B cell (primary cell): Measurements from ENCODE around the gene VPS8. TPM values are rescaled to one million over a fixed set of nuclear protein-coding genes. Genes with fewer than 3 reads are reported as not detected.

Experiments used
- ATAC-seq: fragments of 200-7000 bp; cut with Tn5 transposase; one replicate; pipeline ENCODE4 v1.10.0; 2021; ENCODE audit warnings: low read depth, mild to moderate bottlenecking, moderate number of reproducible peaks, moderate library complexity
- CTCF ChIA-PET: fragments of 350-600 bp; sonication (Branson Sonifier 250); formaldehyde crosslinking; loops from one replicate; lab custom pipeline; 2021; ENCODE audit warnings: antibody characterized with exemption, inconsistent platforms; lab: Charles Lee
- POLR2A ChIA-PET: fragments of 350-600 bp; sonication (Branson Sonifier 250); formaldehyde crosslinking; loops from one replicate; lab custom pipeline; 2021; ENCODE audit warnings: antibody characterized with exemption; lab: Charles Lee
- DNase-seq: peaks from one replicate; pipeline ENCODE4 v3.0.0; 2013
- H2AFZ ChIP-seq: 2 replicates; pipeline ENCODE4 v1.6.1; 2012; ENCODE audit warnings: mild to moderate bottlenecking, low read depth, low read length; ENCODE audit not compliant: insufficient read depth, poor library complexity, severe bottlenecking
- H3K27ac ChIP-seq, 2 donors: 1 replicate in 1 of 2; 2 replicates in 1 of 2; pipeline ENCODE4 v1.5.1; 2012 to 2013; ENCODE audit warnings: low read length in 2 of 2, mild to moderate bottlenecking in 2 of 2, moderate library complexity in 1 of 2
- H3K27me3 ChIP-seq, 4 experiments: fragments of 200-600 bp in 1 of 4; sonication (generic) in 1 of 4; replicated peaks in 1 of 4; 1 replicate in 2 of 4; 2 replicates in 2 of 4; pipeline versions ENCODE4 v1.6.1 to v1.7.0; 2013 to 2016; ENCODE audit warnings: low read length in 3 of 4, mild to moderate bottlenecking in 2 of 4, mixed read lengths in 1 of 4, moderate library complexity in 1 of 4; ENCODE audit not compliant: insufficient read depth in 4 of 4, control insufficient read depth in 3 of 4; ENCODE audit errors: control extremely low read depth in 1 of 4
- H3K36me3 ChIP-seq, 2 experiments: replicated peaks in 1 of 2; 1 replicate in 1 of 2; 2 replicates in 1 of 2; pipeline versions ENCODE4 v1.6.1 to v1.7.1; 2013; ENCODE audit warnings: low read length in 1 of 2; ENCODE audit not compliant: insufficient read depth in 2 of 2, control insufficient read depth in 1 of 2; ENCODE audit errors: control extremely low read depth in 1 of 2, extremely low read depth in 1 of 2
- H3K4me1 ChIP-seq, 2 donors: fragments of 200-600 bp in 1 of 2; sonication (generic) in 1 of 2; 1 replicate in 1 of 2; 2 replicates in 1 of 2; pipeline versions ENCODE4 v1.5.1 to v1.6.1; 2013 to 2017; ENCODE audit warnings: low read length in 2 of 2; ENCODE audit not compliant: control insufficient read depth in 2 of 2, insufficient read depth in 2 of 2
- H3K4me2 ChIP-seq: replicated peaks from 2 replicates; pipeline ENCODE3; 2012; ENCODE audit warnings: mild to moderate bottlenecking, low read depth, low read length; ENCODE audit not compliant: poor library complexity, severe bottlenecking
- H3K4me3 ChIP-seq, 5 experiments: fragments of 200-600 bp in 1 of 5; sonication (generic) in 1 of 5; 1 replicate in 3 of 5; 2 replicates in 2 of 5; pipeline versions ENCODE4 v1.5.1 to v1.7.0; 2011 to 2016; ENCODE audit warnings: low read length in 4 of 5, mild to moderate bottlenecking in 4 of 5, low read depth in 2 of 5, control low read depth in 1 of 5, moderate library complexity in 1 of 5; ENCODE audit not compliant: insufficient read depth in 1 of 5; ENCODE audit errors: control extremely low read depth in 1 of 5, extremely low read depth in 1 of 5
- H3K79me2 ChIP-seq: fragments of 200-600 bp; sonication (generic); one replicate; pipeline ENCODE4 v1.6.0; 2016; ENCODE audit warnings: low read length; ENCODE audit not compliant: control insufficient read depth, insufficient read depth
- H3K9ac ChIP-seq: fragments of 200-600 bp; sonication (generic); 2 replicates; pipeline ENCODE4 v1.6.1; 2017; ENCODE audit warnings: mild to moderate bottlenecking, low read length, moderate library complexity
- H3K9me3 ChIP-seq, 3 donors: one replicate each; pipeline versions ENCODE4 v1.6.1 to v1.7.1; 2013; ENCODE audit warnings: low read length in 2 of 3; ENCODE audit not compliant: control insufficient read depth in 2 of 3, insufficient read depth in 1 of 3; ENCODE audit errors: control extremely low read depth in 1 of 3
- H4K20me1 ChIP-seq: 2 replicates; pipeline ENCODE4 v1.6.0; 2012; ENCODE audit warnings: mild to moderate bottlenecking, low read length; ENCODE audit not compliant: insufficient read depth, control insufficient read depth, poor library complexity, severe bottlenecking
- H3K27ac Mint-ChIP-seq: one replicate; pipeline ENCODE4 v1.8.0; 2021; ENCODE audit warnings: mixed read lengths
- H3K27me3 Mint-ChIP-seq: one replicate; pipeline ENCODE4 v1.8.0; 2021; ENCODE audit warnings: mixed read lengths
- H3K4me1 Mint-ChIP-seq: one replicate; pipeline ENCODE4 v1.8.0; 2021; ENCODE audit warnings: mixed read lengths
- H3K4me3 Mint-ChIP-seq: one replicate; pipeline ENCODE4 v1.8.0; 2021; ENCODE audit warnings: mixed read lengths
- H3K9me3 Mint-ChIP-seq: one replicate; pipeline ENCODE4 v1.8.0; 2022; ENCODE audit warnings: mixed read lengths; ENCODE audit not compliant: insufficient read depth
- EZH2 ChIP-seq: IDR thresholded peaks from 2 replicates; pipeline ENCODE4 v1.6.1; 2012; ENCODE audit warnings: borderline replicate concordance, low read depth, mild to moderate bottlenecking, moderate library complexity, low read length; ENCODE audit not compliant: insufficient read depth, poor library complexity, severe bottlenecking
- WGBS: methylation state at CpG from one replicate; pipeline ENCODE4 v1.1.5; 2013; ENCODE audit warnings: missing lambda C conversion rate; ENCODE audit not compliant: insufficient coverage; 5-methylcytosine and 5-hydroxymethylcytosine counted together
- intact Hi-C: fragments of 100-400 bp; cut with micrococcal nuclease; formaldehyde crosslinking; loops from one replicate; pipeline ENCODE4 v1.10.0; 2022
- polyA minus RNA-seq: library from RNA; depleted of rRNA, polyadenylated mRNA; stranded (reverse); fragments of >200 nt; gene quantifications from 2 replicates; pipeline ENCODE4 v1.2.3, GENCODE V29; 2012
- polyA plus RNA-seq: library from polyadenylated mRNA; depleted of rRNA; stranded (reverse); fragments of >200 nt; gene quantifications from 2 replicates; pipeline ENCODE4 v1.2.3, GENCODE V29; 2012
- total RNA-seq, 2 donors: library from RNA; stranded (reverse); fragments of 120-200 nt in 1 of 2; gene quantifications; 1 replicate in 1 of 2; 2 replicates in 1 of 2; pipeline versions ENCODE4 v1.2.3 to v1.2.4, GENCODE V29; 2013 to 2022
- TF ChIP-seq, protein P1 (sequence below): fragments of 200-600 bp; IDR thresholded peaks from one replicate; pipeline ENCODE4 v1.8.0; 2022; ENCODE audit warnings: antibody characterized with exemption, mild to moderate bottlenecking

VPS8 gene, protein sequence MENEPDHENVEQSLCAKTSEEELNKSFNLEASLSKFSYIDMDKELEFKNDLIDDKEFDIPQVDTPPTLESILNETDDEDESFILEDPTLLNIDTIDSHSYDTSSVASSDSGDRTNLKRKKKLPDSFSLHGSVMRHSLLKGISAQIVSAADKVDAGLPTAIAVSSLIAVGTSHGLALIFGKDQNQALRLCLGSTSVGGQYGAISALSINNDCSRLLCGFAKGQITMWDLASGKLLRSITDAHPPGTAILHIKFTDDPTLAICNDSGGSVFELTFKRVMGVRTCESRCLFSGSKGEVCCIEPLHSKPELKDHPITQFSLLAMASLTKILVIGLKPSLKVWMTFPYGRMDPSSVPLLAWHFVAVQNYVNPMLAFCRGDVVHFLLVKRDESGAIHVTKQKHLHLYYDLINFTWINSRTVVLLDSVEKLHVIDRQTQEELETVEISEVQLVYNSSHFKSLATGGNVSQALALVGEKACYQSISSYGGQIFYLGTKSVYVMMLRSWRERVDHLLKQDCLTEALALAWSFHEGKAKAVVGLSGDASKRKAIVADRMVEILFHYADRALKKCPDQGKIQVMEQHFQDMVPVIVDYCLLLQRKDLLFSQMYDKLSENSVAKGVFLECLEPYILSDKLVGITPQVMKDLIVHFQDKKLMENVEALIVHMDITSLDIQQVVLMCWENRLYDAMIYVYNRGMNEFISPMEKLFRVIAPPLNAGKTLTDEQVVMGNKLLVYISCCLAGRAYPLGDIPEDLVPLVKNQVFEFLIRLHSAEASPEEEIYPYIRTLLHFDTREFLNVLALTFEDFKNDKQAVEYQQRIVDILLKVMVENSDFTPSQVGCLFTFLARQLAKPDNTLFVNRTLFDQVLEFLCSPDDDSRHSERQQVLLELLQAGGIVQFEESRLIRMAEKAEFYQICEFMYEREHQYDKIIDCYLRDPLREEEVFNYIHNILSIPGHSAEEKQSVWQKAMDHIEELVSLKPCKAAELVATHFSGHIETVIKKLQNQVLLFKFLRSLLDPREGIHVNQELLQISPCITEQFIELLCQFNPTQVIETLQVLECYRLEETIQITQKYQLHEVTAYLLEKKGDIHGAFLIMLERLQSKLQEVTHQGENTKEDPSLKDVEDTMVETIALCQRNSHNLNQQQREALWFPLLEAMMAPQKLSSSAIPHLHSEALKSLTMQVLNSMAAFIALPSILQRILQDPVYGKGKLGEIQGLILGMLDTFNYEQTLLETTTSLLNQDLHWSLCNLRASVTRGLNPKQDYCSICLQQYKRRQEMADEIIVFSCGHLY (N-terminal part only)
- total RNA-seq (95.6 and 106 TPM in 2 replicates), polyA plus RNA-seq (16.4 and 18.3 TPM in 2 replicates), polyA minus RNA-seq (31.2 and 44.9 TPM in 2 replicates)
- total RNA-seq (2013): 77.5 TPM

DNA sequence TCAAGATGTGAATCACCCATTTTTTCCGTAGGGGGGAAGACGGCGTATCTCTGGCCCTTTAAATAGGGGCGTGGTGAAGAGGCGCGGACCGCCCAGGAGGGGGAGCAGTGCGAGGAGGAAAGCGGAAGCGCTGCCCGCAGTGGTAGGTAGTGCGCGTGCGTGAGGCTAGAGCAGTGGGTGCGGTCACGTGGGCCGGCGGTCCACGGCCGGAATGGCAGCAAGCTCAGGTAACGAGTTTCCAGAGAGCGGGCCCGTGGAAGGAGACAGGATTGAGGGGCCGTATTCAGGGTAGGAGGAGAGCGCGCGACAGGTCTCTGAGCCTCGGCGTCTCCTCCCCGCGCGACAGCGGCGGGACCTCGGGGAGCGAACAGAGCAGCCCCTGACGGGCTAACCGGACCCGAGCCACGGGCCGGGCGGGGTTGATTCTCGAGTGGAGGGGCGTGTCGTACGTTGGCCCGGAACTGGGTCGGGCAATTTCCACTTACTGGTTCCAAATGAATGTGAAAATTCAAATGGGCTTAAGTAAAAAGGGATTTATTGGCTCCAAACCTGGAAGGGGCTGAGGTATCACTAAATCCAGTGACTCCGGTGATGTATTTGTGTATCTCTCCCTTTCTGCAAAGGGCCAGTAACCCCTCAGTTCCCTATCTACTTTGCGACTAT lies at the start of gene VPS8:
TSS of gene VPS8 (plus strand) at position 168 of the 663 bp plus-strand sequence. CDS start 12,467 bp downstream, outside the sequence.
- intact Hi-C loops: loop anchor here (1.0 to 10.0 kb wide), 7 partner anchors 100 to 1717 kb away; partner anchors contain the start of genes ABCC5, EPHB3, MAGEF1 and MCCC1
- Histone ChIP-seq H3K4me3 (peak within 1 kb of the TSS; percentile 77 to 95 (median 92)), H3K79me2 (peaks cover 45% of the 10 kb centered on the region), H3K27ac (peak within 1 kb of the TSS; percentile 70 to 76), H3K4me2 (peak within 1 kb of the TSS; percentile 81), H4K20me1 (peaks cover 17% of the 10 kb centered on the region), H3K4me1 (peaks cover 16 to 18% of the 10 kb centered on the region in 2 donors), H3K9ac (peak within 1 kb of the TSS; percentile 85), H2AFZ (peak within 1 kb of the TSS; percentile 98), H3K9me3 (no peaks in the 10 kb centered on the region), H3K27me3 (no peaks in the 10 kb centered on the region), H3K36me3 (peaks cover 2 to 5% of the 10 kb centered on the region in 2 experiments)
- no peak for TF ChIP-seq EZH2
- TF ChIP-seq, protein P1, sequence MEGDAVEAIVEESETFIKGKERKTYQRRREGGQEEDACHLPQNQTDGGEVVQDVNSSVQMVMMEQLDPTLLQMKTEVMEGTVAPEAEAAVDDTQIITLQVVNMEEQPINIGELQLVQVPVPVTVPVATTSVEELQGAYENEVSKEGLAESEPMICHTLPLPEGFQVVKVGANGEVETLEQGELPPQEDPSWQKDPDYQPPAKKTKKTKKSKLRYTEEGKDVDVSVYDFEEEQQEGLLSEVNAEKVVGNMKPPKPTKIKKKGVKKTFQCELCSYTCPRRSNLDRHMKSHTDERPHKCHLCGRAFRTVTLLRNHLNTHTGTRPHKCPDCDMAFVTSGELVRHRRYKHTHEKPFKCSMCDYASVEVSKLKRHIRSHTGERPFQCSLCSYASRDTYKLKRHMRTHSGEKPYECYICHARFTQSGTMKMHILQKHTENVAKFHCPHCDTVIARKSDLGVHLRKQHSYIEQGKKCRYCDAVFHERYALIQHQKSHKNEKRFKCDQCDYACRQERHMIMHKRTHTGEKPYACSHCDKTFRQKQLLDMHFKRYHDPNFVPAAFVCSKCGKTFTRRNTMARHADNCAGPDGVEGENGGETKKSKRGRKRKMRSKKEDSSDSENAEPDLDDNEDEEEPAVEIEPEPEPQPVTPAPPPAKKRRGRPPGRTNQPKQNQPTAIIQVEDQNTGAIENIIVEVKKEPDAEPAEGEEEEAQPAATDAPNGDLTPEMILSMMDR: peak; percentile 46
- Mint-ChIP-seq H3K27me3 (peaks cover 3% of the 10 kb centered on the region), H3K9me3 (no peaks in the 10 kb centered on the region), H3K27ac (peak within 1 kb of the TSS; percentile 96), H3K4me1 (peaks cover 28% of the 10 kb centered on the region), H3K4me3 (peak within 1 kb of the TSS; percentile 93)
- POLR2A ChIA-PET: interaction anchor here (0.6 kb wide), 1 partner anchor 678 kb away, joined by 3 read pairs; no protein-coding TSS in a partner anchor
- DNase-seq (peak; percentile 98), ATAC-seq (peak; percentile 94)
- WGBS: under 1% methylated on average over 50 of the region's 50 CpGs
- CTCF ChIA-PET: interaction anchor here (0.6 kb wide), 1 partner anchor 11 kb away, joined by 3 read pairs; no protein-coding TSS in a partner anchor
